Type B pancreatic cell (in vitro differentiated cells): ENCODE results near the gene PFDN2. TPM values are rescaled to one million over a fixed set of nuclear protein-coding genes. Genes with fewer than 3 reads are reported as not detected.
A peak's percentile ranks its signal among the peaks of the same experiment; 100 is the strongest.

Experiments used
- DNase-seq: peaks from one replicate; pipeline ENCODE4 v3.0.0; 2021; ENCODE audit warnings: mixed read lengths; ENCODE audit not compliant: unreplicated experiment; ENCODE audit errors: extremely low spot score
- H3K27ac Mint-ChIP-seq: 2 replicates; pipeline ENCODE4 v1.8.0; 2021; ENCODE audit warnings: mild to moderate bottlenecking, mixed read lengths
- H3K27me3 Mint-ChIP-seq: 2 replicates; pipeline ENCODE4 v1.8.0; 2021; ENCODE audit warnings: mixed read lengths
- H3K36me3 Mint-ChIP-seq: 2 replicates; pipeline ENCODE4 v1.8.0; 2021; ENCODE audit warnings: mixed read lengths
- H3K4me1 Mint-ChIP-seq: one replicate; pipeline ENCODE4 v1.8.0; 2021; ENCODE audit warnings: mixed read lengths; ENCODE audit not compliant: unreplicated experiment
- H3K4me3 Mint-ChIP-seq: 2 replicates; pipeline ENCODE4 v1.8.0; 2021; ENCODE audit warnings: mild to moderate bottlenecking, mixed read lengths
- H3K9me3 Mint-ChIP-seq: 2 replicates; pipeline ENCODE4 v1.8.0; 2021; ENCODE audit warnings: mixed read lengths
- total RNA-seq: library from RNA; stranded (reverse); gene quantifications from 2 replicates; pipeline ENCODE4 v1.2.1, GENCODE V29; 2021; ENCODE audit warnings: low replicate concordance
- TF ChIP-seq, protein P1 (sequence below): fragments of 200-600 bp; sonication (generic); conservative IDR thresholded peaks from 2 replicates; pipeline ENCODE4 v1.5.0; 2021; ENCODE audit warnings: antibody characterized with exemption, mild to moderate bottlenecking

Gene PFDN2
- total RNA-seq, 1 donor from 2014 or later, result 50.9 TPM

DNA sequence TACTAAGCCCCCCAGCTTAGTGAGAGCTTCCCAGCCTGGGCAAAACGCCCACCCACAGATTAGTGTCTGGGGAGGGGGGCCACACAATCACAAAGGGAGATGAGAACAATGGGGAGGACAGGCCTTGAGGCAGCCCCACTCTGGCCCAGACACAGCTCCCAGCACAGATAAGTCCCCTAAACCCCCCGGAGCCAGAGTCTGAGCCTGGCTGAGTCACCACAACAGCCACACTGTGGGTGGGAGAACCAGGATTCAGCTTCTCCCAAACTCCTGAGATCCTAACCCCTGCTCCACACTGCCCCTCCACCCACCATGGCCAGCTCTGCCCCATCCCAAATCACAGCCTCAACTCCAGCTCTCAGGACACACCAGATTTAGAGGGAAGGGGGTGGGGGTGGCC is 32.7 kb downstream of the PFDN2 start:
- TF ChIP-seq, protein P1, sequence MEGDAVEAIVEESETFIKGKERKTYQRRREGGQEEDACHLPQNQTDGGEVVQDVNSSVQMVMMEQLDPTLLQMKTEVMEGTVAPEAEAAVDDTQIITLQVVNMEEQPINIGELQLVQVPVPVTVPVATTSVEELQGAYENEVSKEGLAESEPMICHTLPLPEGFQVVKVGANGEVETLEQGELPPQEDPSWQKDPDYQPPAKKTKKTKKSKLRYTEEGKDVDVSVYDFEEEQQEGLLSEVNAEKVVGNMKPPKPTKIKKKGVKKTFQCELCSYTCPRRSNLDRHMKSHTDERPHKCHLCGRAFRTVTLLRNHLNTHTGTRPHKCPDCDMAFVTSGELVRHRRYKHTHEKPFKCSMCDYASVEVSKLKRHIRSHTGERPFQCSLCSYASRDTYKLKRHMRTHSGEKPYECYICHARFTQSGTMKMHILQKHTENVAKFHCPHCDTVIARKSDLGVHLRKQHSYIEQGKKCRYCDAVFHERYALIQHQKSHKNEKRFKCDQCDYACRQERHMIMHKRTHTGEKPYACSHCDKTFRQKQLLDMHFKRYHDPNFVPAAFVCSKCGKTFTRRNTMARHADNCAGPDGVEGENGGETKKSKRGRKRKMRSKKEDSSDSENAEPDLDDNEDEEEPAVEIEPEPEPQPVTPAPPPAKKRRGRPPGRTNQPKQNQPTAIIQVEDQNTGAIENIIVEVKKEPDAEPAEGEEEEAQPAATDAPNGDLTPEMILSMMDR, result no peak
- Mint-ChIP-seq H3K27ac (peak overlapping the region; percentile 97), H3K27me3 (no peaks in the 10 kb centered on the region), H3K4me1 (peaks cover 25% of the 10 kb centered on the region), H3K36me3 (peaks cover 15% of the 10 kb centered on the region), H3K9me3 (no peaks in the 10 kb centered on the region), H3K4me3 (peak overlapping the region; percentile 88)
- no peak for DNase-seq

DNA sequence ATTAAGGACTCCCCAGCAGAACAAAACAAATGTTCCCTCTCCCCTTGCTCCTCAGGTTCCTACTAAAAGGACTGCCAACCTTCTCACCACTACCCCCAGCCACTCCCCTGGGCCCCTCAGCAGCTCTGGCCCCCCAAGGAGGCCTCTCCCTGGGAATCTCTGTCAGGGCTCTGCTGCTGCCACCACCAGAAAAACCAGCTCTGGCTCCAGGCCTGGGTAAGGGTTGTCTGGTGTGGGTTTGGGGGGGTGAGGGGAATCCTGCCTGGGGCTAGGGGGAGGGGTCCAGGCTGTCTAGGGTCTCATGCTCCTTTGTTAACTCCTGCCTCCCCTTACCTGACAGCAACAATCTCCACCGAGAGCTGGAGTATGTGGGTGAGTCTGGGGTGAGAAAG is 33.2 kb downstream of the PFDN2 start:
- Mint-ChIP-seq H3K4me3 (peak overlapping the region; percentile 88), H3K9me3 (no peaks in the 10 kb centered on the region), H3K36me3 (peaks cover 15% of the 10 kb centered on the region), H3K4me1 (peaks cover 25% of the 10 kb centered on the region), H3K27ac (peak overlapping the region; percentile 97), H3K27me3 (no peaks in the 10 kb centered on the region)
- TF ChIP-seq, protein P1, result no peak
- no peak for DNase-seq

DNA sequence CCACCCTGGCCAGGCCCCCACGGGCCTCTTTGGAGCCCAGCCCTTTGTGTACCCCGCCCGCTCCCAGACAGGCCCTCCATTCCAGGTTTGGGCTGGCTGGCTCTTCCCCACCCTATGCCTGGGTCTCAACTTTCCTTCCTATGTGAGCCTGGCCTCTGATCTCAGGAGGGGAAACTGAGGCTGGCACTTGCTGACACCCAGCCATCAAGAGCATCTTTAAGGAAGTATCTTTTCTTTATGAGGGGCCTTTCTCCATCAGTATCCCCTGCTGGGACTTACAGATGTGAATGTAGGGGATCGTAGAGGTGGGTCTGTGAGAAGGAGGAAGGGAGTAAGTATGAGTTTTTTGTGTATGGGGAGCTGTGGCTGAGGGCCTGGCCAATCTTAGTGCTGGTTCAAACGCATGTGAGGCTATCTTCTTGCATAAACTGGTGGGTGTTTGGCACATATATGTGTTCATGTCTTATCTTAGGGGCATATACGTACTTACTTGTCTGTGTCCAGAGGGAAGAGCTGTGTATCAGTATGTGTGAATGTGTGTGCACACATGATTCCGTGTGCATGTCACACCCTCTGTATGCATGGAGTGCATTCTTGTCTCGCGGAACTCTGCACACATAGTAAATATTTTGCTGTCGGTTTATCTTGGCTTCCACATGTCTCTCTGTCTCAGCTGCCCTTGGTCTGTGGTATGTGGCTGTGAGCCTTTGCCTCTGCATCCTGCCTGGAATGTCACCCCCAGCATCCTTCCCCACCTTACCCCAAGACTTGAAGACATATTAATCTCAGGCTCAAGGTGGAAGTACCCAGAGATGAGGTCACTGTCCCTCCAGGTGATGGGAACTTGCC is 33.9 kb downstream of the PFDN2 start:
- TF ChIP-seq, protein P1, result no peak
- H3K4me1 Mint-ChIP-seq, result peaks cover 25% of the 10 kb centered on the region
- no peaks in the 10 kb centered on the region for H3K27me3 Mint-ChIP-seq
- DNase-seq, result no peak
- peak overlapping the region; percentile 88 for H3K4me3 Mint-ChIP-seq
- H3K9me3 Mint-ChIP-seq, result no peaks in the 10 kb centered on the region
- peak overlapping the region; percentile 97 for H3K27ac Mint-ChIP-seq
- peaks cover 18% of the 10 kb centered on the region for H3K36me3 Mint-ChIP-seq

DNA sequence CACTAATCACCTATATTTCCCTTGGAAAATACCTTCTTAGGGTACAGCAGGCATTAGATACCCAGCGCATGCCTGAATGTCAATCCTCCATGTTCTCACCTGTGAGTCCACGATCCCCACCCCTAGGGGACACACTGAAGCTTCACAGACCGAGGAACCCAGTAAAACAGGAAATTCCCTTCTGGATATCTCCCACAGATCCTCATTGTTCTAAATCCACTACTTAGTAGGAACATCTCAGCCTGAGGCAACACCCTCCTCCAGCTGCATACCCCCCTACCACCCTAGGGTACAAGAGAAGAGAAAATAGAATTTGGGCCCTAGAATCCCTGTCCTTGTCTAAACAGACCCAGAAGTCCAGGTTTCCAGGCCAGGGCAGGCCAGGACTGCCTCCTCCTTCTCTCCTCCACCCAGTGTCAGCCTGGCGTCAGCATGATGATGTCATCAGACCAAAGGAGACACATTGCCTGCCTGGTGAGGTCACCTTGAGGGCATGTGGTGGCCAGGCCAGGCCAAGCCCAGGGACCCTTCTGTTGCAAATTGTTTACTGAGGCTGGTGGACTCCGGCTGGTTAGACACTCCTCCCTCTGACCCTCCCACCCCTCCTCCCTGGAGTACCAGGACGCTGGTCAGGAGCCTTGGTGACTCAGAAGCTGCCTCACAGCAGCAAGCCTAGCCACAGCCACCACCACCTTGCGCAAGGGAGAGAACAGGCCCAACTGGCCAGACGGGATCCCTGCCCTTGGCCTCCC is 34.7 kb downstream of the PFDN2 start:
- Mint-ChIP-seq H3K27me3 (no peaks in the 10 kb centered on the region), H3K36me3 (peaks cover 16% of the 10 kb centered on the region), H3K9me3 (no peaks in the 10 kb centered on the region), H3K27ac (peak overlapping the region; percentile 97), H3K4me3 (peak overlapping the region; percentile 88), H3K4me1 (peaks cover 25% of the 10 kb centered on the region)
- DNase-seq, result no peak
- TF ChIP-seq, protein P1, result no peak

DNA sequence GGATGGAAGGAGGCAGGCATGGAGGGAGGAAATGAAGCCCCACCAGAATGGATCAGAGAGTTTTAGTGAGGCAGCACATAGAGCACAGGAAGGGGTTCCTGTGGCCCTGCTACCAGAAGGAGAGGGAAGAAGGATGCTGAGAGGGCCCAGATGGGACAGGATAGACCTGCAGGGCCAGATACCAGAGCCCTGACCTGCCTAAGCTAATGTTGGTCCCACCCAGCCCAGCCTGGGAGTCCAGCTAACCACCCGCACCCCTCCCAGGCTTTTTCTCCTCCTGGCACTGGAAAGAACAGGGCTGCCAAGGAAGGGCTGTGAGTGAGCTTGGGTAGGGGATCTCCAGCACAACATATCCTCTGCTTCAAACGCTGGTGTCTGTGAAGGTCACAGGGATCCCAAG is 35.4 kb downstream of the PFDN2 start:
- Mint-ChIP-seq H3K36me3 (peaks cover 15% of the 10 kb centered on the region), H3K27ac (peak overlapping the region; percentile 97), H3K9me3 (no peaks in the 10 kb centered on the region), H3K27me3 (no peaks in the 10 kb centered on the region), H3K4me3 (peak overlapping the region; percentile 88), H3K4me1 (peaks cover 25% of the 10 kb centered on the region)
- TF ChIP-seq, protein P1, result no peak
- DNase-seq, result no peak
